Measurements from ENCODE around the gene SLC43A3.

Gene SLC43A3

GRCh38 chr11:57402188-57403002 is 24.5 kb downstream of the SLC43A3 start:
- no peak overlapping the region for H3K9ac ChIP-seq (ENCODE audit: low read depth, low read length)
- no peak overlapping the region for H3K4me3 ChIP-seq (ENCODE audit: low read length)
- no peaks in the 10 kb centered on the region for H3K4me1 ChIP-seq (ENCODE audit: insufficient read depth, low read length)
- H3K27me3 ChIP-seq (ENCODE audit: insufficient read depth, low read length), result peaks cover 5% of the 10 kb centered on the region; the same call in 1 of the 2 replicates
- H3K27ac ChIP-seq (ENCODE audit: low read length), result no peak overlapping the region
- H3K36me3 ChIP-seq (ENCODE audit: insufficient read depth, low read depth, low read length), result peaks cover 5% of the 10 kb centered on the region
- H3K9me3 ChIP-seq (ENCODE audit: insufficient read depth, low read depth, low read length), result no peaks in the 10 kb centered on the region

DNA sequence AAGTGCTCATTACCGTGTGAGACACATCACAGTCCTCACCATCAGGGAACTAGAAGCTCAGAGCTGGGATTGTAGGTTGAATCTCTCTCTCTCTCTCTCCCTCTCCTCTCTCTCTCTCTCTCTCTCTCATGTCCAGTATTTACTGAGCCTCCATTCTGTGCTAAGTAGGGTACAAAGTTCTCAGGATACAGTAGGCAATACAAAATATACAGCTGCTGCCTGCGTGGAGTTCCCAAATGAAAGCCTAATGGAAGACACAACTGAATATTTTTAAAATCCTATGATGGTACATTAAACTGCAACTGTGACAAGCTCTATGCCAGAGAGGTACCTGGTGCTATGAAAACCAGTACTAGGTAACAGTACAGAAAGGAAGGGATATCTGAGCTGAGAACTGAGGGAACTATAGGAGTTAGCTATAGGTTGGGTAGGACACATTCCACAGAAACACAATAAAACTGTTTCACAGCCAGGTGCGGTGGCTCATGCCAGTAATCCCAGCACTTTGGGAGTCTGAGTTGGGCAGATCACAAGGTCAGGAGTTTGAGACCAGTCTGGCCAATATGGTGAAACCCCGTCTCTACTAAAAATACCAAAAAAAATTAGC is 26.8 kb downstream of the SLC43A3 start:
- Histone ChIP-seq H3K9ac (ENCODE audit: low read depth, low read length) (no peak overlapping the region), H3K9me3 (ENCODE audit: insufficient read depth, low read depth, low read length) (no peaks in the 10 kb centered on the region), H3K4me1 (ENCODE audit: insufficient read depth, low read length) (no peaks in the 10 kb centered on the region), H3K27ac (ENCODE audit: low read length) (no peak overlapping the region), H3K36me3 (ENCODE audit: insufficient read depth, low read depth, low read length) (no peaks in the 10 kb centered on the region), H3K4me3 (ENCODE audit: low read length) (no peak overlapping the region), H3K27me3 (ENCODE audit: insufficient read depth, low read length) (peaks cover 11% of the 10 kb centered on the region; the same call in 1 of the 2 replicates)

DNA sequence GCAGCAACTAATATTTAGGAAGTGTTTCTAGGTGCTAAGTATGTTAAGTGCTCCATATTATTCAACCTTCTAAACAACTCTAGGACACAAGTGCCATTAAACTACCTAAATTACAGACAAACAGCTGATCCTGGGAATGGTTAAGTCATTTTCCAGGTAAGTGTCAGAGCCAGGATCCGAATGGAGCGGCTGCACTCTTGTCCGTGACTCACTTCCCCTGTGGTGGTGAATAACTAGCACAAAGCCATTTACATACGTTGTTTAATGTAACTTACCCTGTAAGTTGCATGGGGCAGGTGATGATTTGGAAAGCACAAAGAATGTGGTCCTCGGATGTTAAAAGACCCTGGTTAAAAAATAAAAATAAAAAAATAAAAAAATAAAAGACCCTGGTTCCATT is 27.7 kb downstream of the SLC43A3 start:
- Histone ChIP-seq H3K9ac (ENCODE audit: low read depth, low read length) (no peak overlapping the region), H3K9me3 (ENCODE audit: insufficient read depth, low read depth, low read length) (no peaks in the 10 kb centered on the region), H3K4me3 (ENCODE audit: low read length) (no peak overlapping the region), H3K36me3 (ENCODE audit: insufficient read depth, low read depth, low read length) (no peaks in the 10 kb centered on the region), H3K27me3 (ENCODE audit: insufficient read depth, low read length) (peaks cover 11% of the 10 kb centered on the region; the same call in 1 of the 2 replicates), H3K27ac (ENCODE audit: low read length) (no peak overlapping the region), H3K4me1 (ENCODE audit: insufficient read depth, low read length) (no peaks in the 10 kb centered on the region)

- Histone ChIP-seq H3K27ac (ENCODE audit: low read length) (no peak overlapping the region), H3K4me1 (ENCODE audit: insufficient read depth, low read length) (no peaks in the 10 kb centered on the region), H3K36me3 (ENCODE audit: insufficient read depth, low read depth, low read length) (no peaks in the 10 kb centered on the region), H3K9ac (ENCODE audit: low read depth, low read length) (no peak overlapping the region), H3K27me3 (ENCODE audit: insufficient read depth, low read length) (peaks cover 13% of the 10 kb centered on the region), H3K4me3 (ENCODE audit: low read length) (no peak overlapping the region), H3K9me3 (ENCODE audit: insufficient read depth, low read depth, low read length) (no peaks in the 10 kb centered on the region)
Observed at GRCh38 chr11:57397394-57397990, 29.4 kb downstream of the SLC43A3 start.

DNA sequence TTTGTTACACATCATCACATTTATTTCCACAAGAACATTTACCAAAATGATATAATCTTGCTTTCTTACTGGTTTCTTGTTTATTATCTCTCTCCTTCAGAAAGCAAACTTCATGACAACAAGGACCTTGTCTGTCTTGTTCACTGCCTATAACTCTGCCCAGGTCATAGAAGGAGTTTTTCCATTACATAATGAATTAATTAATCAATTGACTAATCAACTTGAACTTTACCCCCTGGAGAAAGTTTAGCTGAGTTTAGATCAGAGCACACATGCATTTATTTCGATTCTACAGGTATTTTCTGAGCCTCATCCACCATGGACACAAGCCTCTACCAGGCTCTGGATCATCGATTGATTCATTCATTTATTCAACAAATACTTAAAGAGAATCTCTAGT is 30.2 kb downstream of the SLC43A3 start:
- no peak overlapping the region for H3K4me3 ChIP-seq (ENCODE audit: low read length)
- H3K4me1 ChIP-seq (ENCODE audit: insufficient read depth, low read length), result no peaks in the 10 kb centered on the region
- H3K27ac ChIP-seq (ENCODE audit: low read length), result no peak overlapping the region
- no peaks in the 10 kb centered on the region for H3K9me3 ChIP-seq (ENCODE audit: insufficient read depth, low read depth, low read length)
- H3K27me3 ChIP-seq (ENCODE audit: insufficient read depth, low read length), result peaks cover 14% of the 10 kb centered on the region
- no peaks in the 10 kb centered on the region for H3K36me3 ChIP-seq (ENCODE audit: insufficient read depth, low read depth, low read length)
- H3K9ac ChIP-seq (ENCODE audit: low read depth, low read length), result no peak overlapping the region

- H3K27ac ChIP-seq (ENCODE audit: low read length), result no peak overlapping the region
- H3K9ac ChIP-seq (ENCODE audit: low read depth, low read length), result no peak overlapping the region
- no peak overlapping the region for H3K4me3 ChIP-seq (ENCODE audit: low read length)
- H3K36me3 ChIP-seq (ENCODE audit: insufficient read depth, low read depth, low read length), result no peaks in the 10 kb centered on the region
- H3K4me1 ChIP-seq (ENCODE audit: insufficient read depth, low read length), result no peaks in the 10 kb centered on the region
- H3K9me3 ChIP-seq (ENCODE audit: insufficient read depth, low read depth, low read length), result no peaks in the 10 kb centered on the region
- H3K27me3 ChIP-seq (ENCODE audit: insufficient read depth, low read length), result peaks cover 14% of the 10 kb centered on the region
Observed at GRCh38 chr11:57395905-57396623, 30.9 kb downstream of the SLC43A3 start.

GRCh38 chr11:57394203-57394965 is 32.5 kb downstream of the SLC43A3 start:
- Histone ChIP-seq H3K36me3 (ENCODE audit: insufficient read depth, low read depth, low read length) (no peaks in the 10 kb centered on the region), H3K9ac (ENCODE audit: low read depth, low read length) (no peak overlapping the region), H3K27ac (ENCODE audit: low read length) (no peak overlapping the region), H3K4me3 (ENCODE audit: low read length) (no peak overlapping the region), H3K9me3 (ENCODE audit: insufficient read depth, low read depth, low read length) (no peaks in the 10 kb centered on the region), H3K4me1 (ENCODE audit: insufficient read depth, low read length) (no peaks in the 10 kb centered on the region), H3K27me3 (ENCODE audit: insufficient read depth, low read length) (peaks cover 27% of the 10 kb centered on the region)

- Histone ChIP-seq H3K4me3 (ENCODE audit: low read length) (no peak overlapping the region), H3K27ac (ENCODE audit: low read length) (no peak overlapping the region), H3K9me3 (ENCODE audit: insufficient read depth, low read depth, low read length) (no peaks in the 10 kb centered on the region), H3K9ac (ENCODE audit: low read depth, low read length) (no peak overlapping the region), H3K4me1 (ENCODE audit: insufficient read depth, low read length) (no peaks in the 10 kb centered on the region), H3K36me3 (ENCODE audit: insufficient read depth, low read depth, low read length) (no peaks in the 10 kb centered on the region), H3K27me3 (ENCODE audit: insufficient read depth, low read length) (peaks cover 27% of the 10 kb centered on the region)
Observed at GRCh38 chr11:57392763-57393105, 34.2 kb downstream of the SLC43A3 start.

DNA sequence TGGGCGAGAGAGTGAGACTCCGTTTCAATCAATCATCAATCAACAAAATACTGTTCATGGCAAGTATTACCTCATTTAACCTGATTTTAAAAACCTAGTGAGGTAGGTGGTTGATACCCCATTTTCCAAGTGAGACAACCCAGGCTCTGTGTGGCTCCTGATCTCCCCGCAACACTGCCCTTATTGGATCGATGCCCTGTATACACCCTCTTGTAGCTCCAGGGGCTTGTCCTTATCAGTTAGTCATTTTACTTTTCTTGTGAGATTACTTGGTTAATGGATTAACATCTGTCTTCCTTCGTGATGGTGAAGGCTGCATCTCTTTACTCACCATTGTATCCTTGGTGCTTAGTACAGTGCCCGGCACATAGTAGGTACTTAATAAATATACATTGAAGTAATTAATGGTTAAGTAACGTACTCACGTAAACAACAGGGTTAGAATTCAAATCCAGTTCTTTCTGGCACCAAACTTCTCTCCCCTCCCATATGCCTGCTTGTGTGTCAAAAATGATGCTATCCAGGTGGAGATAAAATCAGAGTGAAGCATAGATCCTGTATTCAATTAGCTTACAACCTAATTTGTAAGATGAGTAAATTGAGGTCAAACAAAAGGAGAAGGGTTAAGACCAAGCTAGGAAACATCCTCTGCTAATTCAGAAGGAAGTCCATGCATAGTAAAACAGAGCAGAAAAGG is 34.7 kb downstream of the SLC43A3 start:
- Histone ChIP-seq H3K36me3 (ENCODE audit: insufficient read depth, low read depth, low read length) (no peaks in the 10 kb centered on the region), H3K4me1 (ENCODE audit: insufficient read depth, low read length) (no peaks in the 10 kb centered on the region), H3K9me3 (ENCODE audit: insufficient read depth, low read depth, low read length) (no peaks in the 10 kb centered on the region), H3K4me3 (ENCODE audit: low read length) (no peak overlapping the region), H3K27me3 (ENCODE audit: insufficient read depth, low read length) (peaks cover 25% of the 10 kb centered on the region), H3K9ac (ENCODE audit: low read depth, low read length) (no peak overlapping the region), H3K27ac (ENCODE audit: low read length) (no peak overlapping the region)

GRCh38 chr11:57391539-57391938 is 35.4 kb downstream of the SLC43A3 start:
- Histone ChIP-seq H3K4me1 (ENCODE audit: insufficient read depth, low read length) (no peaks in the 10 kb centered on the region), H3K9me3 (ENCODE audit: insufficient read depth, low read depth, low read length) (no peaks in the 10 kb centered on the region), H3K4me3 (ENCODE audit: low read length) (no peak overlapping the region), H3K27ac (ENCODE audit: low read length) (no peak overlapping the region), H3K36me3 (ENCODE audit: insufficient read depth, low read depth, low read length) (no peaks in the 10 kb centered on the region), H3K9ac (ENCODE audit: low read depth, low read length) (no peak overlapping the region), H3K27me3 (ENCODE audit: insufficient read depth, low read length) (peaks cover 21% of the 10 kb centered on the region)

- H3K36me3 ChIP-seq (ENCODE audit: insufficient read depth, low read depth, low read length), result no peaks in the 10 kb centered on the region
- H3K9ac ChIP-seq (ENCODE audit: low read depth, low read length), result no peak overlapping the region
- H3K27me3 ChIP-seq (ENCODE audit: insufficient read depth, low read length), result peaks cover 21% of the 10 kb centered on the region
- no peaks in the 10 kb centered on the region for H3K9me3 ChIP-seq (ENCODE audit: insufficient read depth, low read depth, low read length)
- H3K4me3 ChIP-seq (ENCODE audit: low read length), result no peak overlapping the region
- no peaks in the 10 kb centered on the region for H3K4me1 ChIP-seq (ENCODE audit: insufficient read depth, low read length)
- H3K27ac ChIP-seq (ENCODE audit: low read length), result no peak overlapping the region
Observed at GRCh38 chr11:57391111-57391510, 35.8 kb downstream of the SLC43A3 start.

Measured in iPS-20b (cell line).